ENCODE results near the gene EIF4H.

DNA sequence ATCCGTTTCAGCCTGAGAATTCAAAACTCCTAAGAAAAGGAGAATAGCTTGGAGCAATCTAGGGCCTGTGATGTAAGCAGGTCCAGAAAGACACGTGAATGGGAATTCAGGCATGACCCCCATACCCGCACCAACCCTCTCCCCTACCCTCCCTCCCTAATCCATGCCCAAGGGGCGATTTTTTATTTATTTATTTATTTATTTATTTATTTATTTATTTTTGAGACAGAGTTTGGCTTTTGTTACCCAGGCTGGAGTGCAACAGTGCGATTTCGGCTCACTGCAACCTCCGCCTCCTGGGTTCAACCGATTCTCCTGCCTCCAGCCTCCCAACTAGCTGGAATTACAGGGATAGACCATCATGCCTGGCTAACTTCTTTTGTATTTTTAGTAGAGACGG, 16.6 kb upstream of the EIF4H start:
- TF ChIP-seq, protein P1, sequence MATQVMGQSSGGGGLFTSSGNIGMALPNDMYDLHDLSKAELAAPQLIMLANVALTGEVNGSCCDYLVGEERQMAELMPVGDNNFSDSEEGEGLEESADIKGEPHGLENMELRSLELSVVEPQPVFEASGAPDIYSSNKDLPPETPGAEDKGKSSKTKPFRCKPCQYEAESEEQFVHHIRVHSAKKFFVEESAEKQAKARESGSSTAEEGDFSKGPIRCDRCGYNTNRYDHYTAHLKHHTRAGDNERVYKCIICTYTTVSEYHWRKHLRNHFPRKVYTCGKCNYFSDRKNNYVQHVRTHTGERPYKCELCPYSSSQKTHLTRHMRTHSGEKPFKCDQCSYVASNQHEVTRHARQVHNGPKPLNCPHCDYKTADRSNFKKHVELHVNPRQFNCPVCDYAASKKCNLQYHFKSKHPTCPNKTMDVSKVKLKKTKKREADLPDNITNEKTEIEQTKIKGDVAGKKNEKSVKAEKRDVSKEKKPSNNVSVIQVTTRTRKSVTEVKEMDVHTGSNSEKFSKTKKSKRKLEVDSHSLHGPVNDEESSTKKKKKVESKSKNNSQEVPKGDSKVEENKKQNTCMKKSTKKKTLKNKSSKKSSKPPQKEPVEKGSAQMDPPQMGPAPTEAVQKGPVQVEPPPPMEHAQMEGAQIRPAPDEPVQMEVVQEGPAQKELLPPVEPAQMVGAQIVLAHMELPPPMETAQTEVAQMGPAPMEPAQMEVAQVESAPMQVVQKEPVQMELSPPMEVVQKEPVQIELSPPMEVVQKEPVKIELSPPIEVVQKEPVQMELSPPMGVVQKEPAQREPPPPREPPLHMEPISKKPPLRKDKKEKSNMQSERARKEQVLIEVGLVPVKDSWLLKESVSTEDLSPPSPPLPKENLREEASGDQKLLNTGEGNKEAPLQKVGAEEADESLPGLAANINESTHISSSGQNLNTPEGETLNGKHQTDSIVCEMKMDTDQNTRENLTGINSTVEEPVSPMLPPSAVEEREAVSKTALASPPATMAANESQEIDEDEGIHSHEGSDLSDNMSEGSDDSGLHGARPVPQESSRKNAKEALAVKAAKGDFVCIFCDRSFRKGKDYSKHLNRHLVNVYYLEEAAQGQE (IDR thresholded peaks at IDR 0.05; ENCODE audit: insufficient replicate concordance, low read depth): no peak
- TF ChIP-seq POLR2AphosphoS5 (IDR thresholded peaks at IDR 0.05; ENCODE audit: low read depth) (no peak), SPI1 (IDR thresholded peaks at IDR 0.05; ENCODE audit: borderline replicate concordance, low read depth) (no peak)
- TF ChIP-seq, protein P2, sequence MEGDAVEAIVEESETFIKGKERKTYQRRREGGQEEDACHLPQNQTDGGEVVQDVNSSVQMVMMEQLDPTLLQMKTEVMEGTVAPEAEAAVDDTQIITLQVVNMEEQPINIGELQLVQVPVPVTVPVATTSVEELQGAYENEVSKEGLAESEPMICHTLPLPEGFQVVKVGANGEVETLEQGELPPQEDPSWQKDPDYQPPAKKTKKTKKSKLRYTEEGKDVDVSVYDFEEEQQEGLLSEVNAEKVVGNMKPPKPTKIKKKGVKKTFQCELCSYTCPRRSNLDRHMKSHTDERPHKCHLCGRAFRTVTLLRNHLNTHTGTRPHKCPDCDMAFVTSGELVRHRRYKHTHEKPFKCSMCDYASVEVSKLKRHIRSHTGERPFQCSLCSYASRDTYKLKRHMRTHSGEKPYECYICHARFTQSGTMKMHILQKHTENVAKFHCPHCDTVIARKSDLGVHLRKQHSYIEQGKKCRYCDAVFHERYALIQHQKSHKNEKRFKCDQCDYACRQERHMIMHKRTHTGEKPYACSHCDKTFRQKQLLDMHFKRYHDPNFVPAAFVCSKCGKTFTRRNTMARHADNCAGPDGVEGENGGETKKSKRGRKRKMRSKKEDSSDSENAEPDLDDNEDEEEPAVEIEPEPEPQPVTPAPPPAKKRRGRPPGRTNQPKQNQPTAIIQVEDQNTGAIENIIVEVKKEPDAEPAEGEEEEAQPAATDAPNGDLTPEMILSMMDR (IDR thresholded peaks at IDR 0.05; ENCODE audit: insufficient read depth, low read length): no peak

Measured in HL-60 (cell line).